Measurements from ENCODE around the gene ME3.

The ME3 gene

GRCh38 chr11:86482692-86483091, 189.7 kb downstream of the ME3 start:
- no peak for DNase-seq

GRCh38 chr11:86481399-86481798, 191.0 kb downstream of the ME3 start:
- DNase-seq, result no peak

GRCh38 chr11:86478348-86478747, 194.1 kb downstream of the ME3 start:
- DNase-seq, result no peak

- DNase-seq, result no peak
These were observed 194.8 kb downstream of the ME3 start for GRCh38 chr11:86477495-86478155.

- no peak for DNase-seq
These were observed 196.1 kb downstream of the ME3 start for GRCh38 chr11:86476109-86476861.

- DNase-seq, result no peak
These were observed 197.4 kb downstream of the ME3 start for GRCh38 chr11:86475027-86475426.

GRCh38 chr11:86473991-86474833, 198.2 kb downstream of the ME3 start:
- no peak for DNase-seq

- no peak for DNase-seq
These were observed 202.7 kb downstream of the ME3 start for GRCh38 chr11:86469491-86470388.

- DNase-seq, result no peak
These were observed 204.2 kb downstream of the ME3 start for GRCh38 chr11:86468169-86468568.

GRCh38 chr11:86464509-86465221, 207.8 kb downstream of the ME3 start:
- no peak for DNase-seq

GRCh38 chr11:86463955-86464354, 208.5 kb downstream of the ME3 start:
- no peak for DNase-seq

GRCh38 chr11:86463120-86463519, 209.3 kb downstream of the ME3 start:
- DNase-seq, result no peak

- DNase-seq, result no peak
These were observed 210.5 kb downstream of the ME3 start for GRCh38 chr11:86461892-86462291.

- no peak for DNase-seq
These were observed 211.7 kb downstream of the ME3 start for GRCh38 chr11:86460461-86461385.

- DNase-seq, result no peak
These were observed 212.5 kb downstream of the ME3 start for GRCh38 chr11:86459682-86460460.

GRCh38 chr11:86459002-86459385, 213.4 kb downstream of the ME3 start:
- no peak for DNase-seq

- no peak for DNase-seq
These were observed 214.0 kb downstream of the ME3 start for GRCh38 chr11:86458294-86459001.

- DNase-seq, result peak; percentile 52
These were observed 216.1 kb downstream of the ME3 start for GRCh38 chr11:86456075-86456939.
